Neural progenitor cell (in vitro differentiated cells): ENCODE results near the gene UTP11. TPM values are rescaled to one million over a fixed set of nuclear protein-coding genes. Genes with fewer than 3 reads are reported as not detected.
"Not testable (repeated sequence)": the region's sequence is repeated elsewhere in the genome, so short reads cannot be mapped to it uniquely, and the experiment has no call there.

Source experiments
- DNase-seq: peaks from one replicate; pipeline ENCODE4 v3.0.0-alpha.2; 2016; ENCODE audit warnings: low spot score
- H2AFZ ChIP-seq: fragments of 200-600 bp; sonication (generic); replicated peaks from 2 replicates; pipeline ENCODE4 v1.6.1; 2016; ENCODE audit warnings: antibody characterized with exemption
- H3F3A ChIP-seq: fragments of 200-600 bp; sonication (generic); 2 replicates; pipeline ENCODE4 v1.6.1; 2016; ENCODE audit warnings: antibody characterized with exemption, low read depth
- H3K27ac ChIP-seq: fragments of 200-600 bp; sonication (generic); 2 replicates; pipeline ENCODE4 v1.5.1; 2016; ENCODE audit warnings: mild to moderate bottlenecking
- H3K27me3 ChIP-seq: fragments of 200-600 bp; sonication (generic); 2 replicates; pipeline ENCODE4 v1.6.1; 2016; ENCODE audit warnings: mild to moderate bottlenecking, moderate library complexity
- H3K36me3 ChIP-seq: fragments of 200-600 bp; sonication (generic); 2 replicates; pipeline ENCODE4 v1.5.1; 2016
- H3K4me1 ChIP-seq: fragments of 200-600 bp; sonication (generic); 2 replicates; pipeline ENCODE4 v1.6.1; 2016; ENCODE audit warnings: mixed run types
- H3K4me2 ChIP-seq: fragments of 200-600 bp; sonication (generic); 2 replicates; pipeline ENCODE4 v1.6.1; 2016
- H3K4me3 ChIP-seq: fragments of 200-600 bp; sonication (generic); 2 replicates; pipeline ENCODE4 v1.5.1; 2016
- H3K79me2 ChIP-seq: fragments of 200-600 bp; sonication (generic); 2 replicates; pipeline ENCODE4 v1.6.1; 2016; ENCODE audit warnings: low read depth
- H3K9ac ChIP-seq: fragments of 200-600 bp; sonication (generic); 2 replicates; pipeline ENCODE4 v1.6.1; 2016
- H3K9me3 ChIP-seq: fragments of 200-600 bp; sonication (generic); 2 replicates; pipeline ENCODE4 v1.5.1; 2016; ENCODE audit warnings: low read depth
- H4K20me1 ChIP-seq: fragments of 200-600 bp; sonication (generic); 2 replicates; pipeline ENCODE4 v1.6.1; 2016; ENCODE audit warnings: low read depth
- H3K27ac Mint-ChIP-seq: 3 replicates; pipeline ENCODE4 v1.8.0; 2021; ENCODE audit warnings: mixed read lengths
- H3K27me3 Mint-ChIP-seq: 2 replicates; pipeline ENCODE4 v1.8.0; 2022; ENCODE audit warnings: low read depth, mild to moderate bottlenecking, inconsistent platforms, moderate library complexity, mixed read lengths; ENCODE audit not compliant: insufficient read depth
- H3K36me3 Mint-ChIP-seq: 3 replicates; pipeline ENCODE4 v1.8.0; 2021; ENCODE audit warnings: mixed read lengths
- H3K4me1 Mint-ChIP-seq: 3 replicates; pipeline ENCODE4 v1.8.0; 2021; ENCODE audit warnings: mixed read lengths
- H3K4me3 Mint-ChIP-seq: 3 replicates; pipeline ENCODE4 v1.8.0; 2021; ENCODE audit warnings: mild to moderate bottlenecking, moderate library complexity, mixed read lengths
- H3K9me3 Mint-ChIP-seq: 3 replicates; pipeline ENCODE4 v1.8.0; 2020; ENCODE audit warnings: mixed read lengths
- CTCF ChIP-seq: fragments of 200-600 bp; sonication (generic); IDR thresholded peaks from 2 replicates; pipeline ENCODE4 v1.5.1; 2017; ENCODE audit warnings: antibody characterized with exemption, mild to moderate bottlenecking
- EZH2 ChIP-seq: fragments of 200-600 bp; sonication (generic); IDR thresholded peaks from 2 replicates; pipeline ENCODE4 v1.6.1; 2017; ENCODE audit warnings: antibody characterized with exemption, mild to moderate bottlenecking, moderate library complexity
- EZH2phosphoT487 ChIP-seq: fragments of 200-600 bp; sonication (generic); IDR thresholded peaks from 2 replicates; pipeline ENCODE4 v1.6.1; 2017; ENCODE audit warnings: antibody characterized with exemption
- total RNA-seq: library from RNA; depleted of rRNA; stranded (reverse); fragments of >200 nt; gene quantifications from 2 replicates; pipeline ENCODE4 v1.2.3, GENCODE V29; 2015; ENCODE audit warnings: low replicate concordance

UTP11 gene
- total RNA-seq, 1 donor from 2014 or later, result 86.0 TPM

GRCh38 chr1:38031513-38031866 lies 19.0 kb downstream of the UTP11 start:
- Mint-ChIP-seq H3K4me1 (peaks cover 45% of the 10 kb centered on the region), H3K9me3 (no peaks in the 10 kb centered on the region), H3K36me3 (no peaks in the 10 kb centered on the region), H3K27ac (no peak overlapping the region), H3K4me3 (no peak overlapping the region), H3K27me3 (peaks cover 5% of the 10 kb centered on the region)
- Histone ChIP-seq H3F3A (peaks cover 26% of the 10 kb centered on the region), H3K27ac (no peak overlapping the region), H3K79me2 (no peaks in the 10 kb centered on the region), H3K4me2 (no peak overlapping the region), H3K27me3 (no peaks in the 10 kb centered on the region), H3K9ac (no peak overlapping the region), H4K20me1 (peaks cover 49% of the 10 kb centered on the region), H3K4me3 (no peak overlapping the region), H3K4me1 (peaks cover 45% of the 10 kb centered on the region), H2AFZ (no peak overlapping the region), H3K9me3 (no peaks in the 10 kb centered on the region), H3K36me3 (no peaks in the 10 kb centered on the region)
- TF ChIP-seq EZH2, result no peak
- TF ChIP-seq CTCF, result no peak
- no peak for TF ChIP-seq EZH2phosphoT487
- no peak for DNase-seq

GRCh38 chr1:38032992-38033391 lies 20.5 kb downstream of the UTP11 start:
- H3K9me3 ChIP-seq, H3K4me3 Mint-ChIP-seq, H3K9ac ChIP-seq, H3K36me3 ChIP-seq, H3K9me3 Mint-ChIP-seq, H3K27me3 Mint-ChIP-seq, H2AFZ ChIP-seq, DNase-seq, H3K79me2 ChIP-seq, H3K27ac Mint-ChIP-seq, H3K4me3 ChIP-seq, H3K27ac ChIP-seq, H3K36me3 Mint-ChIP-seq, H3K4me2 ChIP-seq, H3K27me3 ChIP-seq: not testable (repeated sequence)
- Histone ChIP-seq H4K20me1 (peaks cover 44% of the 10 kb centered on the region), H3F3A (peaks cover 12% of the 10 kb centered on the region), H3K4me1 (peaks cover 33% of the 10 kb centered on the region)
- peaks cover 35% of the 10 kb centered on the region for H3K4me1 Mint-ChIP-seq

- Mint-ChIP-seq H3K36me3 (peaks cover 2% of the 10 kb centered on the region), H3K27ac (no peak overlapping the region), H3K27me3 (no peaks in the 10 kb centered on the region), H3K9me3 (no peaks in the 10 kb centered on the region), H3K4me3 (no peak overlapping the region), H3K4me1 (peaks cover 23% of the 10 kb centered on the region)
- peaks cover under 1% of the 10 kb centered on the region for H3F3A ChIP-seq
- peaks cover under 1% of the 10 kb centered on the region for H3K36me3 ChIP-seq
- H3K4me2 ChIP-seq, result no peak overlapping the region
- H3K27ac ChIP-seq, result no peak overlapping the region
- H4K20me1 ChIP-seq, result peaks cover 40% of the 10 kb centered on the region
- no peak overlapping the region for H2AFZ ChIP-seq
- TF ChIP-seq EZH2, result no peak
- TF ChIP-seq EZH2phosphoT487, result no peak
- no peak for TF ChIP-seq CTCF
- no peak for DNase-seq
- H3K27me3 ChIP-seq, result no peaks in the 10 kb centered on the region
- no peaks in the 10 kb centered on the region for H3K9me3 ChIP-seq
- H3K4me3 ChIP-seq, result no peak overlapping the region
- H3K79me2 ChIP-seq, result peaks cover 26% of the 10 kb centered on the region
- H3K4me1 ChIP-seq, result peaks cover 14% of the 10 kb centered on the region
- H3K9ac ChIP-seq, result no peak overlapping the region
These were observed 22.3 kb downstream of the UTP11 start for GRCh38 chr1:38034871-38035270.

DNA sequence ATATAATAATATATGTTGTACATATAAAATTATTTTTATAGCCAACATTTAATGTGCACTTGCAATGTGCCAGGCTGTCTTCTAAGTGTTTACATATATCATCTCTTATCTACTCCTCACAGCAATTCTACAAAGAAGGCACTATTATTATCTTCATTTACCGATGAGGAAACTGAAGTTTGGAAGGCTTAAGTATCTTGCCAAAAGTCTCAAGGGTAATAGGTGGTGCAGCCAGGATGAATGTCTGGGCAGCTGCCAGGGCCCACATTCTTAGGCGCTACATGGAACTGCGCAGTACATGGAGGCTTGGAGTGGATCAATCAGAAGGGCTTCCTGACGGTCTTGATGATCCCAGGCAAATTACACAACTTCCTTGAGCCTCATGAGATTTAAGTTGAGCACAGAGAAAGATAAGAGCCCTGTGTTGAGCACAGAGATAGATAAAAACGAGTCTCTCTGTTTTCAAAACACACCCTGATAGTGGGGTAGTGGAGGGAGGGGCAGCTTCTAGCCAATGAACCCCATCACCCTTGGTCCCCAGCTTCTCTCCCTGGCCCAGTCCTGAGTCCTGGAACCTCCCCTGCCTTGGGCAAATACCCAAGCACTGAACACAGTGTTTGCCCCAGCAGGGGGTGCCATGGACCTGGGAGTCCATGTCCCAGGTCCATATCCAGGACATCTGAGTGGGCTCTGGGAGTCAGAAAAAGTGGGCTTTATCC lies 24.8 kb downstream of the UTP11 start:
- Histone ChIP-seq H3K9ac (no peak overlapping the region), H3F3A (peaks cover 26% of the 10 kb centered on the region), H3K27ac (no peak overlapping the region), H3K79me2 (peaks cover 51% of the 10 kb centered on the region), H3K36me3 (peaks cover 2% of the 10 kb centered on the region), H3K4me1 (peaks cover 24% of the 10 kb centered on the region), H3K4me2 (no peak overlapping the region), H4K20me1 (peaks cover 52% of the 10 kb centered on the region), H3K4me3 (no peak overlapping the region), H2AFZ (no peak overlapping the region), H3K9me3 (no peaks in the 10 kb centered on the region), H3K27me3 (no peaks in the 10 kb centered on the region)
- Mint-ChIP-seq H3K9me3 (no peaks in the 10 kb centered on the region), H3K27ac (no peak overlapping the region), H3K4me3 (no peak overlapping the region), H3K27me3 (peaks cover 9% of the 10 kb centered on the region), H3K4me1 (peaks cover 28% of the 10 kb centered on the region), H3K36me3 (peaks cover 2% of the 10 kb centered on the region)
- no peak for TF ChIP-seq CTCF
- DNase-seq, result no peak
